NCI-H2107 (cell line): Measurements from ENCODE around the gene CYP27B1.
A peak's percentile ranks its signal among the peaks of the same experiment; 100 is the strongest.

Source experiments
- DNase-seq: peaks from one replicate; lab custom pipeline; 2025; lab: John Stamatoyannopoulos, UW

Gene CYP27B1, protein sequence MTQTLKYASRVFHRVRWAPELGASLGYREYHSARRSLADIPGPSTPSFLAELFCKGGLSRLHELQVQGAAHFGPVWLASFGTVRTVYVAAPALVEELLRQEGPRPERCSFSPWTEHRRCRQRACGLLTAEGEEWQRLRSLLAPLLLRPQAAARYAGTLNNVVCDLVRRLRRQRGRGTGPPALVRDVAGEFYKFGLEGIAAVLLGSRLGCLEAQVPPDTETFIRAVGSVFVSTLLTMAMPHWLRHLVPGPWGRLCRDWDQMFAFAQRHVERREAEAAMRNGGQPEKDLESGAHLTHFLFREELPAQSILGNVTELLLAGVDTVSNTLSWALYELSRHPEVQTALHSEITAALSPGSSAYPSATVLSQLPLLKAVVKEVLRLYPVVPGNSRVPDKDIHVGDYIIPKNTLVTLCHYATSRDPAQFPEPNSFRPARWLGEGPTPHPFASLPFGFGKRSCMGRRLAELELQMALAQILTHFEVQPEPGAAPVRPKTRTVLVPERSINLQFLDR

DNA sequence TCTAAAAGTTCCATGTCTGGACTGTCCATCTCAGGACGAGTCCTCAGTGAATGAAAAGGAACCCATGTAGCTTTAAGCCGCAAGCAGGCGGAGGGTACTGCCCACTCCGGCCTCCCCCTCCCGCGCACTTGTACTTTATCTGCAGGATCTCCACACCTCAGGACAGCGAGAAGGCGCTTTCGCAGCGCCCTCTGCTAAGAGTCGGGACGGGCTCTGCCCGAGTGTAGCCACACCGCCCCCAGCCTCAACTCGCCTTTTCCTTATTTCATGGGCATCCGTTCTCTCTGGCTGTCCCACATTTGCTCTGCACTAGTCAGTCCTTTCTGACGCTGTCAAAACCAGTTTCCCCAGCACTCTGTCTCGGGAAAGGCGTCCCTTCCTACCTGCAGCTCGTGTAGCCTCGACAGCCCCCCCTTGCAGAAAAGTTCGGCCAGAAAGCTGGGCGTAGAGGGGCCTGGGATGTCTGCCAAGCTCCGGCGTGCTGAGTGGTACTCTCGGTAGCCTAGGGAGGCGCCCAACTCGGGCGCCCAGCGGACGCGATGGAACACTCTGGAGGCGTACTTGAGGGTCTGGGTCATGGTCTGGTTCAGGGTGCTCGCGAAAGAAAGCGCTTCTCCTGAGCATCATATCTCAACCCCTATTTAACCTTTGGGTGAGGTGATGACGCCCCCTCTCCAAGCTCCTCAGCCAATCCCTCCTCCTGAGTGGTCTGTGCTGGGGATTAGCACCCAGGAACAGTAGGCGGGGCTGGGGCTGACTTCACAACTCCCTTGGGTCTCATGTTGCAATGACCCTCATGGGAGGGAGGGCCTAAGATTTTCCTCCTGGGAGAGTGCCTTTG lies at the start of gene CYP27B1:
CYP27B1 (minus strand) TSS at position 615 of the 841 bp plus-strand sequence; CDS start at position 578, 37 bp downstream.
- no peak for DNase-seq

DNA sequence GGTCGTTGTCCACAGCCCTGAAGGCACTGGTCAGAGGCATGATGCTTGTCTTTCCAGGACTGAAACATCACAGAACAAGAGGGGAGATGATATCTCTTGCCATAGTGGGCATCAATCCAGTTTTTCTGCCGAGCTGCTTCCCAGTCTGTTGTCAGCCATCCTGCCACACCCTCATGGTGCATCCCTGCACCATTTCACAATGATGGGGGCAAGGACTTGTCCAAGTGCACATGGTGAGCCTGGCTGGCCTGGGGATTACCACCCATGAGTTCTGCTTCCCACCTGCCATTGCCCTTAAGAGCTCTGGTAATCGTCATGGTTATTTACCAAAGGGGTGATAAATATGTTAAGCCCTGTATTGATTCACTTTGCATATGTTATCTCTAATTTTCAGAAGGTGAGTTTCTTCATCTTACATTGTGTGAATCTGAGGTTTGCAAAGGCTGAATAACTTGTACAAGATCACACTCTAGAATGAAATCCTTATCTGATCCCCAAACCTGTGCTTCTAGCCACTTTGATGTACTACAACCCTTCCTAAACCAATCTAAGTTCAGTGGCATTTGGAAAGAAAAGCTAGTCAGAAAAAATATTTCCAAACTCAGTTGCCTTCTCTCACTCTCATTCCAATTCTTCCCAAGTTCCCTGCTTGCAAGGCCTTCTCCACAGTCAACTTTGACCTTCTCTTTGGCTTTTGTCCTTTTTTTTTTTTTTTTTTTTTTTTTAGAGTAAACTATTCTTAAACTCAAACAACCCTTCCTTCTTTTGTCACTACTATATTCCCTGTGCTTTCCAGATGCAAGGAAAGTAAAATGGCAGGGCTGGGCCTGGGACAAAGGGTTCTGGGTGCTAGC lies 49.4 kb upstream of the CYP27B1 start:
- no peak for DNase-seq

DNA sequence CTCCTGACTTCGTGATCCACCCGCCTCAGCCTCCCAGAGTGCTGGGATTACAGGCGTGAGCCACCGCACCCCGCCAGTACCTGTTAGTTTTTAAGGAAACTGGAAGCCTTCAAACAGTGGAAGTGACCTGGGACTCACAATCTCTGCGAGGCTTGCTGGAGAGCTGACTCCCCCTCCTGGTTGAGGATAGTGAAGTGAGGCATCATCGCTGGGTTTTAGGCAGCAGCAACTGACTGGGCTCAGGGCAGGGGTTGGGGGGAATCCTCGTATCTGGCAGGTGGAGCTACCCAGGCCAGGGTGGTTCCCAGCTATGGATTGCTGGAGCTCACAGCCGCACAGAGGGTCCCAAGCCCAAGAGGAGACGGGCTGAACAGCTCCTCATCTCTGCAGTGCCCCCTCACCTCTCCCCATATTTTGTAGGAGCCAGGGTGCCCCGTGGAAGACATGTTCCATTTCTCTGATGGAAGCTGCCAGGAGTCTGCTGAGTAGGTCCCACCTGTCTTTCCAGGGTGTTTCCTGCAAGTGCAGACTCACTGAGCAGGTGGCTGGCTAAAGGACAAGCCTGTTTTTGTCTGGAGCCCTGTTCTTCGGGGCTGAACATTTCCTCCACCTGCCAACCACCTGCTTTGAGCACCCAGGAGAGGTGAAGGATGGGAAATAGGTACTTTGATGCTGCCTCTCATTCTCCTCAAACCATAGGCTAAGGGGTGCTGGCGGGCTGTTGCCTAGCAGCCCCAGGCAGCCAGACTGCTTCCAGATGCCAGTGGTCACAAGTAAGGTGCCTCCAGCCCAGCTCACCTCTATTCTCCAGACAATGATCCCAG lies 48.5 kb upstream of the CYP27B1 start:
- peak; percentile 85 for DNase-seq

DNA sequence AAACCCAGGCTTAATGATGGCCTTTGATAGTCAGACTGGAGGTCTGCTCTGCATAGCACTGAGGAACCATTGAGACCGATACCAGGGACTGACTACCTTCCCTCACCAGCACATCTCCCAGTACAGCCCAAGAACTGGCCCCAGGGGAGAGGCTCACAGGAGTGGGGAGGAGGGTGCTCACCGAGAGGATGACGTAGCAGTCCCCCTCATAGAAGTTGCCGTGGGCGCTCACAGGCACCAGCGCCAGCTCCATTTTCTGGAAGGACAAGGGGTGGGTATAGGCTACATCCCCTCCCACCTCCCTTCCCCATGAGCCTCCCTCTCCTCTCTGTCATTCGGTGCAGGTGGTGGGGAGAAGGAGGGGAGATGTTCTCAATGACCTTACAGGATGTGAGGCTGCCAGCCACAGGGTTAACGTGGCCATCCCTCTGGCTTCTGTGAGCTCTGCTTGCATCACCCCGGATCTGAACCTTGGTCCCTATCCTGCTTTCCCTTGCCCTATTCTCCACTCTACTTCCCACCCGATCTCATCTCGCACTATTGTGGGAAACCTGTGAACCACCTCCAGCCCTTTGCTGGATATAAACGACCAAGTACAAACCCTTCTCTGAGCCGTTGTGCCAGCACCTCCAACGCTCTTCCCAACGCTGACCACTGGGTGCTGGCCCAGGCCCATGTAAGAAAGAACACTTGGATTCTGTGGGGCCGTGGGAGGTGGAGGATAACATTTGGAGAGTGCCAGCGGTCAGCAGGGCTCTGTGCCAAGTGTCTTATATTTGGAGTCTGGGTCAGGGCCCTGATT lies 47.3 kb upstream of the CYP27B1 start:
- DNase-seq, result no peak

GRCh38 chr12:57813111-57813970 lies 46.5 kb upstream of the CYP27B1 start:
- no peak for DNase-seq

DNA sequence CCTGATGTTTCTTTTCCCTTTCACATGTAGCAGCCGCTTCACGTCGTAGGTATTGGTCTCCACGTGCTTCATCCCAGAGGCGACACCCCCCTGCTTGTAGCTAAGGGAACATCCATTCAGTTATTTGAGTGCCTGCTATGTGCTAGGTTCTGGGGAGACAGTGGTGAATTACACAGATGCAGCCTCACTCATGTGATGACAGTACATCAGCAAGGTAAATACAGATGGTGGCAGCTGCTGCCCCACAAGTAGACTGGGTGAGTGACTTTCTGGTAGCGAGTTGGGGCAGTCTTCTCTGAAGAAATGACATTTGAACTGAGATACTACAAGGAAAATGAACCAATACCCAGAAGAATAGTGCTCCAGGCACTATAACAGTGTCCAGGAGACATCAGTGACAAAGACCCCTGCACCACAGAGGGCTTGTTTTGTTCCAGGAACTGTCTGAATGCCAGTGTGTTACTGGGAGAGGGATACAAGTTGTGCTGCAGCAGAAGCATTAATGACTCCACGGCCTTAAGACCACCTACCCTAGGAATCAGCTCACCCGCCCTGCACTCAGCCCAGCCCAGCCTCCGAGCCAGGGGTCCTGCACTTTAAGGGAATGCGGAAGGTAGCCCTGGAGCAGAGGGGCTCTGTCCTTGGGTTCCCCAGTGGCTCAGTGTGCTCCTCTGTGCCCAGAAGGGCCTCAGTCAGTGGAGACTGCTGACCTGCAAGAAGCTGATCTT lies 44.3 kb upstream of the CYP27B1 start:
- DNase-seq, result no peak

DNA sequence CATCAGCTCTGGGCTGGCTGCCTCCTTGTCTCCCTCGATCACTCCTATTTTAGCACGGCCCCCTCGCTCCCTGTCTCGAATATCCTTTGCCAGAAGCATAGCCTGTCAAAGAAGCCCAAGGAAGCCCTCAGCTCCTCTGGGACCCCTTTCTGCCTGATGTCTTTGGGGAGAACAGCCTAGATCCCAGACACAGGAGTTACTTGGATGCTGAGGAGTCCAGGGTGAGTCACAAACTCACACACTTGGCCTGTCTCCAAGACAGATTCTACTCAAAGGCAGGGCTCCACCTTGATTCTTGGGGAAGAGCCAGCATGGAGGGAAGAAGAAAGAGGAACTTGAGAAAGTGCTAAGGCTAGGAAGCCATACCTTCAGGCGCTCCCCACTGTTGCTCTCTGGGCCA lies 43.6 kb upstream of the CYP27B1 start:
- DNase-seq, result no peak

DNA sequence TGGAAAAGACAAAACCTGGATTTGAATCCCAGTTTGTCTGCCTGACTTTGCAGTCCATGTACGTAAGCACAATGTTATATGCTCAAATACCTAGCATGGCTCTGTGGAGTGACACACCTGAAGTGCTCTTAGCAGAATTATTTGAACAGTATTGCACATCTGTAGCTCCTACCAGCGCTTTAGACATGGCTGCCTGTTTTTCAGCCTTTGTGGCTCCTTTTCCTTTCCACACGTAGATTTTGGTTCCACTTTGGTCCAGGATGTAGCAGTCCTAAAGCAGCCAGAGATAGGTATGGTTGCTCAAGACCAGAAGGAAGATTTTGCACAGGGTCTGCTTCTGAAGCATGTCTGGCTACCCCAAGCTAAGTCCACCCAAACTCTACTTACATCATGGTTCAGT lies 42.5 kb upstream of the CYP27B1 start:
- DNase-seq, result no peak

GRCh38 chr12:57808351-57808750 lies 41.5 kb upstream of the CYP27B1 start:
- DNase-seq, result no peak

- no peak for DNase-seq
Measured at GRCh38 chr12:57807285-57807684, 40.4 kb upstream of the CYP27B1 start.

- no peak for DNase-seq
Measured at GRCh38 chr12:57806677-57807076, 39.8 kb upstream of the CYP27B1 start.

GRCh38 chr12:57803319-57803893 lies 36.5 kb upstream of the CYP27B1 start:
- no peak for DNase-seq

GRCh38 chr12:57802607-57803006 lies 35.7 kb upstream of the CYP27B1 start:
- no peak for DNase-seq

- no peak for DNase-seq
Measured at GRCh38 chr12:57800965-57801364, 34.1 kb upstream of the CYP27B1 start.

DNA sequence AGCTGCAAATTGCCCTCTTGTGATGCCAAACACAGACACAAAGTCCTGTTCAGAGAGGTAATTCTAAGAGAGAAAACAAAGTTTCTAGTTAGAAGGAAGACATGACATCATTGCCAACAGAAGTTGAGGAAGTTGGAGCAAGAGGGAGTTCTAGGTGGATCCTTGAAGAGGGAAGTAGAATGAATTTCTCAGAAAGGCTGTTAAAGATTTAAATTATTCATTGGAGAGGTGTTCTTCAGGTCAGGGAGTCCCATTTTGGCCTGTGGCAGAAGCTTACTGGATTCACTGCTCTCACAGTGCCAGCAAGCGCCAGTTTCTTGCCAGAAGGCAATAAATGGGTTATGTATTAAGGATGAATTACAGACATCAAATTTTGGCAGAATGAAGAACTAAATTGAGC lies 31.1 kb upstream of the CYP27B1 start:
- no peak for DNase-seq

- DNase-seq, result no peak
Measured at GRCh38 chr12:57796996-57797395, 30.1 kb upstream of the CYP27B1 start.

GRCh38 chr12:57795354-57795753 lies 28.5 kb upstream of the CYP27B1 start:
- DNase-seq, result no peak

DNA sequence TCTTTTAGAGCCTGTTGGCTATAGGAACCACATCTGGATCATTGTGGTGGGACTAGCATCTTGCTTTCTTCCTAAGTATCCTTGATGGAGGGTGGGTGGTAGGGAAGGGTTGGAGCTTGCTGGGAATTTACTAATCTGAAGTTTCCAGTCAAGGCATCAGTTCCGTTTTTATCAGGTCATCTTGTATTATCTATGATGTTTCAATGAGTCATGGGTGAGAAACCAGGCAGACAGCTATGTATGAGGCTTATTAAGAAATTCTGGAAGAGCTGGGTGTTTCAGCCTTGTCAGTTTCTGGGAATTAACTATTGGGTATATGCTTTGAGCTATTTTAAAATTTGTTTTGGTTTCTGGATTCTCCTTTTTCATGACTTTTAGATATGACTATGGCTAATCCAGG lies 27.0 kb upstream of the CYP27B1 start:
- no peak for DNase-seq
